B cell (primary cell): ENCODE results near the gene POLR2F.

Experiments
- EZH2 ChIP-seq: IDR thresholded peaks from 2 replicates; pipeline ENCODE4 v1.6.1; 2012; ENCODE audit warnings: borderline replicate concordance, low read depth, mild to moderate bottlenecking, moderate library complexity, low read length; ENCODE audit not compliant: insufficient read depth, poor library complexity, severe bottlenecking
- TF ChIP-seq, protein P1 (sequence below): fragments of 200-600 bp; IDR thresholded peaks from one replicate; pipeline ENCODE4 v1.8.0; 2022; ENCODE audit warnings: antibody characterized with exemption, mild to moderate bottlenecking

DNA sequence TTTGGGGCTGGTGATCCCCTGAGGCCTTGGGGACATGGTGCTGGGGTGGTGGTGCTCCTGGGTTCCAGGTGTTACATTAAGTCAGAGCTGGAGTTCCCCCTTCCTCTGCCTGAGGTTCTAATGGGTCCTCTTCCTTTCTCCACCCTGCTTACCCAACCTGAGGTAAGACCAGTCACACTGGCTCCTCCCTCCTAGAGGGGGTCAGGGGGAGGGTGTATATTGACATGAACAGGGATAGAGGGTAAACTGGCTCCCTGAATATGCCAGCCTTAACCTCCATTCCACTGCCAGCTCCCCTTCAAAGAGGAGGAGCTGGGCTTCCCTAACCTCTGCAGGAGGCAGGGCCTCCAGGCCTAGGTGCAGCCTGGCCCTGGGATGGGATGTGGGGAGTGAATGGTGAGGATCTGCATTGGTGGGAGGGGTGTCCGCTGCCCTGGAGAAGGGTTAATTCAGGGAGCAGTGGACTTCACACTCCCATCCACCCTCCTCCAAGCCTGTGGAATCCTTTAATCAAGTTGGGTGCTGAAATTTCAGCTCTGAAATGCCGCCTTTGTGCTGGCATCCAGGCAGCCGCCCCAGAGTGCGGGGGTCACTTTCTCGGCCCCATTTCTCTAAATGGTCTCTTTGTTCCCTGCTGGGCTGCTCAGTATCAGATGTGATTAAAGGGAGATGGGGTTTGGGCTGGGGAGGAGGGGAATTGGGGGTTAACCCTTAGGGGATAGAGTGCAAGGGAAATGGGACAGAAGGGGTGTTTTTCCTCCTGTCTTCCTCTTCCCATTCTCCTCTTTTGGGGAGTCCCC, 15.2 kb downstream of the POLR2F start:
- no peak for TF ChIP-seq EZH2
- TF ChIP-seq, protein P1, sequence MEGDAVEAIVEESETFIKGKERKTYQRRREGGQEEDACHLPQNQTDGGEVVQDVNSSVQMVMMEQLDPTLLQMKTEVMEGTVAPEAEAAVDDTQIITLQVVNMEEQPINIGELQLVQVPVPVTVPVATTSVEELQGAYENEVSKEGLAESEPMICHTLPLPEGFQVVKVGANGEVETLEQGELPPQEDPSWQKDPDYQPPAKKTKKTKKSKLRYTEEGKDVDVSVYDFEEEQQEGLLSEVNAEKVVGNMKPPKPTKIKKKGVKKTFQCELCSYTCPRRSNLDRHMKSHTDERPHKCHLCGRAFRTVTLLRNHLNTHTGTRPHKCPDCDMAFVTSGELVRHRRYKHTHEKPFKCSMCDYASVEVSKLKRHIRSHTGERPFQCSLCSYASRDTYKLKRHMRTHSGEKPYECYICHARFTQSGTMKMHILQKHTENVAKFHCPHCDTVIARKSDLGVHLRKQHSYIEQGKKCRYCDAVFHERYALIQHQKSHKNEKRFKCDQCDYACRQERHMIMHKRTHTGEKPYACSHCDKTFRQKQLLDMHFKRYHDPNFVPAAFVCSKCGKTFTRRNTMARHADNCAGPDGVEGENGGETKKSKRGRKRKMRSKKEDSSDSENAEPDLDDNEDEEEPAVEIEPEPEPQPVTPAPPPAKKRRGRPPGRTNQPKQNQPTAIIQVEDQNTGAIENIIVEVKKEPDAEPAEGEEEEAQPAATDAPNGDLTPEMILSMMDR: no peak
